HG03457 (cell line): ENCODE measurements around the gene CDY1B.
"Not testable (repeated sequence)": the region's sequence is repeated elsewhere in the genome, so short reads cannot be mapped to it uniquely, and the experiment has no call there.

ENCODE experiments used
- ATAC-seq: cut with Tn5 transposase; IDR thresholded peaks from one replicate; pipeline ENCODE4 v1.9.1; 2021; ENCODE audit warnings: moderate number of reproducible peaks; ENCODE audit not compliant: unreplicated experiment

The CDY1B gene, protein sequence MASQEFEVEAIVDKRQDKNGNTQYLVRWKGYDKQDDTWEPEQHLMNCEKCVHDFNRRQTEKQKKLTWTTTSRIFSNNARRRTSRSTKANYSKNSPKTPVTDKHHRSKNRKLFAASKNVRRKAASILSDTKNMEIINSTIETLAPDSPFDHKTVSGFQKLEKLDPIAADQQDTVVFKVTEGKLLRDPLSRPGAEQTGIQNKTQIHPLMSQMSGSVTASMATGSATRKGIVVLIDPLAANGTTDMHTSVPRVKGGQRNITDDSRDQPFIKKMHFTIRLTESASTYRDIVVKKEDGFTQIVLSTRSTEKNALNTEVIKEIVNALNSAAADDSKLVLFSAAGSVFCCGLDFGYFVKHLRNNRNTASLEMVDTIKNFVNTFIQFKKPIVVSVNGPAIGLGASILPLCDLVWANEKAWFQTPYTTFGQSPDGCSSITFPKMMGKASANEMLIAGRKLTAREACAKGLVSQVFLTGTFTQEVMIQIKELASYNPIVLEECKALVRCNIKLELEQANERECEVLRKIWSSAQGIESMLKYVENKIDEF

DNA sequence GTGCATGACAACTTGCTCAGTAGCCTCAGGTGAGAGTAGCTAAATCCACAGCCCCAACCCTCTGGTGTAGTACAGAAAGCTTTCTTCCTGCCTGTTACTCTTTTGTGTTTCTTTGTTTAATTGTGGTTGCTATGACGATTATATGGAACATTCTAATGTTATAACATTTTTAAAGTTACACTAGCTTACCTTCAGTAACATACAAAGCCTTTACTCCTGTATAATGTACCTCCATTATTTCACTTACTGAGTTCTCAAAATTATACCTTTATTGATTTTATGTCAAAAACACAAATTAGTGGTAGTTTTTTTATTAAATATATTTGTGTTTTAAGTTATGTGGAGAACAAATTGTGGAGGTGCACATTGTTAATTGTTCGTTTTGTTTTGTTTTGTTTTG lies at the start of gene CDY1B:
Gene CDY1B (minus strand): TSS at position 101 of the 400 bp plus-strand sequence. CDS start 331 bp downstream, outside the sequence.
- not testable (repeated sequence) for ATAC-seq

DNA sequence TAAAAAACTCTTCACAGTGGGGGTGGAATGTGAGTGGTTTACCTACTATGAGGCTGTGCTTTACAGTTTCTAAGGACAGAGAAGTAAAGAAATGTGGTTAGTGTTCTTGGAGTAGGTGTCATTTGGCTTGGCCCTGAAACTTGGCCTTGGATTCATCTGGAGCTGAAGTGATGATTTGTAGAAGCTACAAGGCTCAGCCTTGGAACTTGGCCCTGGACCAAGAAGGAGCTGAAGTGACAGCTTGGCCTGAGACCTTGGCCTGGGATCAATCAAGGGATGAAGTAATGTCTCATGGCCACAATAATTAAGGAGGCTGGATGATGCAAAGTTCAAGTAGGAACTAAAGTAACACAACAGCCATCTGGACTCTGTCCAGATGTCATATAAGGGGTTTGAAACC lies 1.7 kb upstream of the CDY1B start:
- not testable (repeated sequence) for ATAC-seq

DNA sequence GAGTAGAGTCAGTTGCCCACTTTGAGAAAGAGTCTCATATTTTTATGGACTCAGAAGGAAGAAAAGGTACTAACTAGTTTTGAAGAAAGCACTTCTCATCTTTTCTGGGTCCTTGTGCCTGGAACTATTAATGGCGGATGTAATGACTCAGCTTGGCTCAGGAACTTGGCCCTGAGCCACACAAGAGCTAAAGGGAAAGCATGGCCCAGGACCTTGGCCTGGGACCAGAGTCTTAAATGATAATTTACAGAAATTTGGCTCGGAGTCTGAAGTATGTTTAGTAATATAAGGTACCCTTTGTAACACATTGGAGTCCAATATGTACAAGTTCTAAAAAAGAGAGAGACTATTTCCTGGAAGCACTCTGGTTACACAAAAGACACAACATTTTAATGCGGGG lies 4.6 kb downstream of the CDY1B start:
- ATAC-seq, result not testable (repeated sequence)

DNA sequence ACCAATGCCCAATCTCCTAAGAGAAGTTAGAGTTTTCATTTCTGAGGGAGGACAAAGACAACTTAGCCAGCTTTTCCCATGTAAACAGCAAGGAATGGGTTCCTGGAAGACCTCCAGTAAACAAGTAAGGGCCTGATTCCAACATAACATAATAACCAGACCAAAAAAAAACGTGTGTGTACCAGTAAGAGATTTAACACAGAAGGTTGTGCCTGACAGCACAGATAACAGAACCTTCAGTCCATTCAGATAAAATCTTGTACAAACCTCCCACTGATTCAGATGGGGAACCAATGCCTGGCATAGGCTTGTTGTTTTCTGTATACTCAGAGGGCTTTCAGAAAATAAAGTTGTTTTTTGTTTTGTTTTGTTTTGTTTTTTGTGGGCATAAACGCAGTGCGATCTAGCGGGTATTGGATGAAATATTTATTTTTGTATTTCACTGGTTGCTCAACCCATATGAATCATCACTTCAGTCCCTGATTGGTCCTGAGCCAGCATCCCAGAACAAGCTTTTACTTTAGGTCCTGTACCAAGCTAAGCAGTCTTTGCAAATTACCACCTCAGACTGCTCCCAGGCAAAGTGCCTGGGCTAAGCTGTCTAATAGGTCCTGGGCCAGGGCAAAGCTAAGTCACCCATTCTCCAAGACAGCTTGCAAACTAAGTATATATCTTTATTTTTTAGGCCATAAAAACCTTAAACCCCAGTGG lies 8.7 kb downstream of the CDY1B start:
- not testable (repeated sequence) for ATAC-seq

DNA sequence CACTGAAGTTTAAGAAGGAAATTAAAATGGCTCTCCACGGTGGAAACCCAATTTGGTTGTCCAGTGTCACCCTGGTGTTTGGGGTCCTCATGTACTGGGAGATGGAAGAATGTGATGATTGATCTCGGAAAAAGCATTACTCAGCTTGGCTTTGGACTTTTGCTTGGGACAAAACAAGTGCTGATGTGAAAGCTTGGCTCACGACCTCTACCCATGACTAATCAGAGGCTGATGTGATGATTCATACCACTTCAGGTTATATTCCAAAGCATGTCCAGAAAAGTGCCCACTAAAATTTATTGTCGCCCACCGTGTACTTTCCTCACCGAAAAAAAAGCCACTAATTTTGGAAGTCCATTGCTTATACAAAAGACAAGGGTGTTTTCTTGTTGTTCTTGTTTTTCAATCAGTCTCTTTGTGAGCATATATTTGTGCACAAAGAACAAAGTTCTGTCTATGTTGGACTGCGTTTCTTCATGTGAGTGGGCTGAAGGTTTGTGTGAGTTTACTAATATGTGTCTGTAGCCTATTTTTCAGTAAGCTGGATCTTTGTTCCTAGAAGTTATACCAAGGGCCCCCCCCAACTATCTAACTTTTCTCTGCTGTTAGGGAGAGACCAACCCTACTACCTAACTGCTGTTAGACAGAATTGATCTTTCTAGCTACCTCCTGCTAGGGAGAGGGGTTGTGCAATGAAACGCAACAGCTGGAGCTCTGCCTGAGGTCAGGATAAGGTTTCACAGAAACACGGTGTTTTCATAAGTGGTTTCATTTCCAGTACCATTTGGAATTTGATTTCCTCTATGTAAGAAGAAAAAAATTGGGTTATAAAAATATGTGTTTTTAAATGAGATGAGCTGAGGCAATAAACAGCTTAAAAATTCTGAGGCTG lies 21.4 kb downstream of the CDY1B start:
- not testable (repeated sequence) for ATAC-seq
